Gastrocnemius medialis (tissue), 4 donors: ENCODE results near the gene FOXP2.

Experiments
- POLR2A ChIP-seq, 2 donors: fragments of 450-650 bp; IDR thresholded peaks; one replicate each; pipeline ENCODE4 v1.6.1; 2017; ENCODE audit warnings: antibody characterized with exemption in 2 of 2, mild to moderate bottlenecking in 2 of 2, moderate library complexity in 2 of 2
- TF ChIP-seq, protein P1 (sequence below), 5 experiments: fragments of 450-650 bp in 3 of 5; fragments of 200-600 bp in 2 of 5; sonication (generic) in 2 of 5; IDR thresholded peaks in 4 of 5; conservative IDR thresholded peaks in 1 of 5; 1 replicate in 4 of 5; 2 replicates in 1 of 5; pipeline ENCODE4 v1.5.1; 2016 to 2019; ENCODE audit warnings: antibody characterized with exemption in 5 of 5, mild to moderate bottlenecking in 3 of 5, moderate library complexity in 3 of 5

DNA sequence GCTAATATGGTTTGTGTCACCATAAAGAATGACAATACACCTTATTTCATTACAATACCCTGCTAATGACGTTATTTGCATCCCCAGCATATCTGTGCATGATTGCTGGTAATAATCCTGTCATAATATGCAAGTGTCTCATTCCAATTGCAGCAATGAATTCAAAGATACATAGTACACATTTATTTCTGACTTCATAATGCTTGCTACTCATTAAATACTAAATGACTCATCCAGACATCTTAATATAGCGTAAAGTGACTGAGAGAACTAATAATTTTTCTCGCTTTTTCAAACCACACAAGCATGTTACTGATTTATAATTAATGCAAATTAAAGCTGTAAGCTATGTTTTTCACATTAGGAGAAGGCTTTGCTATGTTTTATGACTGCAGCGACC is 272.6 kb downstream of the FOXP2 start:
- TF ChIP-seq POLR2A (IDR thresholded peaks at IDR 0.05), result no peak
- TF ChIP-seq, protein P1, sequence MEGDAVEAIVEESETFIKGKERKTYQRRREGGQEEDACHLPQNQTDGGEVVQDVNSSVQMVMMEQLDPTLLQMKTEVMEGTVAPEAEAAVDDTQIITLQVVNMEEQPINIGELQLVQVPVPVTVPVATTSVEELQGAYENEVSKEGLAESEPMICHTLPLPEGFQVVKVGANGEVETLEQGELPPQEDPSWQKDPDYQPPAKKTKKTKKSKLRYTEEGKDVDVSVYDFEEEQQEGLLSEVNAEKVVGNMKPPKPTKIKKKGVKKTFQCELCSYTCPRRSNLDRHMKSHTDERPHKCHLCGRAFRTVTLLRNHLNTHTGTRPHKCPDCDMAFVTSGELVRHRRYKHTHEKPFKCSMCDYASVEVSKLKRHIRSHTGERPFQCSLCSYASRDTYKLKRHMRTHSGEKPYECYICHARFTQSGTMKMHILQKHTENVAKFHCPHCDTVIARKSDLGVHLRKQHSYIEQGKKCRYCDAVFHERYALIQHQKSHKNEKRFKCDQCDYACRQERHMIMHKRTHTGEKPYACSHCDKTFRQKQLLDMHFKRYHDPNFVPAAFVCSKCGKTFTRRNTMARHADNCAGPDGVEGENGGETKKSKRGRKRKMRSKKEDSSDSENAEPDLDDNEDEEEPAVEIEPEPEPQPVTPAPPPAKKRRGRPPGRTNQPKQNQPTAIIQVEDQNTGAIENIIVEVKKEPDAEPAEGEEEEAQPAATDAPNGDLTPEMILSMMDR (IDR thresholded peaks at IDR 0.05 in 4 of 5, conservative IDR thresholded peaks at IDR 0.05 in 1 of 5), result no peak
